ENCODE results near the gene SPRED2.
A peak's percentile ranks its signal among the peaks of the same experiment; 100 is the strongest.

The SPRED2 gene

GRCh38 chr2:65273344-65273743 is 159.1 kb downstream of the SPRED2 start:
- DNase-seq: no peak

GRCh38 chr2:65268957-65269356 is 163.4 kb downstream of the SPRED2 start:
- no peak for DNase-seq

DNA sequence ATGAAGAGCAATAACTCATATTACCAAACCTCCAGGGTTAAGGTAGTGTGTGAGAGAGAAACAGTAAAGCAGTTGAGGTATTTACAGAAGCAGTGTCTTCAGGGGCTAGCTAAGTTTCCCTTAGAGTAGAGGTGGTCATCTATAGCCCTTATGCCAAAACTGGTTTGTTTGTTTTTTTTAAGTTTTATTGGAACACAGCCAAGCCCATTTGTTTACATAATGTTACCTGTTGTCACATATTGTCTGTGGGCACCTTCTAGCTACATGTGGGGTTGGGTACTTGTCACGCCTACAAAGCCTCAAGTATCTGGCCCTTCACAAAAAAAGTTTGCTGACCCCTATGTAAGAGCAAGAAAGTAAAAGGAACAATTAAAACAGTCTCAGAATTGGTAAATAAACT is 165.4 kb downstream of the SPRED2 start:
- no peak for DNase-seq

DNA sequence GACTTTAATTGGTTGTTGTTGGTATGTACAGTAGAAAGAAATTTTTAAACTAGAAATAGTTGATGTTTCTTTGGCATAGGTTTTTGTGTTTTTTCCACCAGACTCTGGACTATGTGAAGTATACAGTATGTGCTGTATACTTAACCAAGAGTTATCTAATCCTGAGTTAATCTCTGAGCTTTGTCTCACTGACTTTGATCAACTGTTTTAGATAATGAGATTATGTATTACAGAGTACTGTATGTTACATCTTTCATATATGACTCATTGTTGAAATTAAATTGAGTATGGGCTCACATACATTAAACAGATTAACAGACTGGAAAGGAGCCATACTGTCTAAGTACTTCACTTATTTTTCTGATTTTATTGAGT is 166.7 kb downstream of the SPRED2 start:
- no peak for DNase-seq

GRCh38 chr2:65264821-65265670 is 167.4 kb downstream of the SPRED2 start:
- peak; percentile 80 for DNase-seq

DNA sequence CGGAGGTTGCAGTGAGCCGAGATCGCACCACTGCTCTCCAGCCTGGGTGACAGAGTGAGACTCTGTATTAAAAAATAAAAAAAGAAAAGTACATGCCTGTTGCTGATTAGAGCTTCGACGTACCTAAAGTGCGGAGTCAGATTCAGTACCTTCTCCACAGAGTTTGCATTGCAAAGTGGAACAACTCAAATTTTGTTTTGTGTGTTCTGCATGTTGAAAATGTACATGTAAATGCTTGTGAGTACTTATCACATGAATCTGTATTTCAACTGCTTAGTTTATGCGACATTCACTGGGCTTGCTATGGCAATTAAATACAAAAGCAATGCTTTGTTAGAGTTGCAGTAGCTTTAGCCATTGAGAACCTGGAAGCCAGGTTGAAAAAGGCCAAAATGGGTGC is 168.4 kb downstream of the SPRED2 start:
- DNase-seq: no peak

DNA sequence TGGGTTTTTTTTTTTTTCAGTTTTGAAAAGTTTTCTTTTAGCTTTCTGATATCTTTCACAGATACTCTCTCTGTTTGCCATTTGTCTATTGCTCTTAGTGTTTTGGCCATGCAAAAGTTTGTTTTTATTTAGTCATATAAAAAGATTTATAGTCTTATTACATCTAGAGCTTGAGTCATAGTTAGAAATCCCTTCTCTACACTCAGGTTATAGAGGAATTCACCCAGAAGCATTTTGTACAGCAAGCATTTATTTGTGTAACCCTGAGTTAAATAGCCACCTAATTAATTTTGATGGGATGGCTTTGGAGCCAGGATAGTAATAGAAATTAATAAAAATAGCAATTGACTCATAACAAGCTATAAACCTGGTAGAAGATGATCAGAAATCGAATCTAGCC is 169.1 kb downstream of the SPRED2 start:
- no peak for DNase-seq

GRCh38 chr2:65261676-65262075 is 170.7 kb downstream of the SPRED2 start:
- DNase-seq: no peak

Data from hematopoietic multipotent progenitor cell treated with erythropoietin and hydrocortisone succinate and interleukin-3 and kit ligand, for 6 days (in vitro differentiated cells).